GM12801 (cell line): Measurements from ENCODE around the gene TOMM7.

Experiments
- TF ChIP-seq, protein P1 (sequence below): IDR thresholded peaks from one replicate; pipeline ENCODE4 v1.5.1; 2011; ENCODE audit warnings: control low read depth; ENCODE audit not compliant: insufficient read length; ENCODE audit errors: extremely low read depth

Gene TOMM7

DNA sequence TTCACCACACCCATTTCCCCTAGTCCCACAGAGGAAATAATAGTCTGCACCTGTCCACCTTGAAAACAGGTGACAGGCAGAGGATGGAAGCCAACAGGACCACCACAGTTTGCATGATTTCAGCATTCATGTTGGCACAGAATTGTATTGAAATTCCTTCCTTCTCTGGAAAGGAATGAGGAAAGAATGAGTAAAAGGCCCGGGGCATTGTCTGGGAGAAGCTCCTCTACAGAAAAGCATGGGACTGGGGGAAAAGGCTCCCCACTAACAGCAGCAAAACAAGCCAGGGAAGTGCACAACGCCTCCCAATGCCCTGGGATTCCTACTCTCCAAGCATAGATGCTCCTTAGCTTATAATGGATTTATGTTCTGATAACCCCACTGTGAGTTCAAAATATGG lies 28.5 kb upstream of the TOMM7 start:
- TF ChIP-seq, protein P1, sequence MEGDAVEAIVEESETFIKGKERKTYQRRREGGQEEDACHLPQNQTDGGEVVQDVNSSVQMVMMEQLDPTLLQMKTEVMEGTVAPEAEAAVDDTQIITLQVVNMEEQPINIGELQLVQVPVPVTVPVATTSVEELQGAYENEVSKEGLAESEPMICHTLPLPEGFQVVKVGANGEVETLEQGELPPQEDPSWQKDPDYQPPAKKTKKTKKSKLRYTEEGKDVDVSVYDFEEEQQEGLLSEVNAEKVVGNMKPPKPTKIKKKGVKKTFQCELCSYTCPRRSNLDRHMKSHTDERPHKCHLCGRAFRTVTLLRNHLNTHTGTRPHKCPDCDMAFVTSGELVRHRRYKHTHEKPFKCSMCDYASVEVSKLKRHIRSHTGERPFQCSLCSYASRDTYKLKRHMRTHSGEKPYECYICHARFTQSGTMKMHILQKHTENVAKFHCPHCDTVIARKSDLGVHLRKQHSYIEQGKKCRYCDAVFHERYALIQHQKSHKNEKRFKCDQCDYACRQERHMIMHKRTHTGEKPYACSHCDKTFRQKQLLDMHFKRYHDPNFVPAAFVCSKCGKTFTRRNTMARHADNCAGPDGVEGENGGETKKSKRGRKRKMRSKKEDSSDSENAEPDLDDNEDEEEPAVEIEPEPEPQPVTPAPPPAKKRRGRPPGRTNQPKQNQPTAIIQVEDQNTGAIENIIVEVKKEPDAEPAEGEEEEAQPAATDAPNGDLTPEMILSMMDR, result no peak

DNA sequence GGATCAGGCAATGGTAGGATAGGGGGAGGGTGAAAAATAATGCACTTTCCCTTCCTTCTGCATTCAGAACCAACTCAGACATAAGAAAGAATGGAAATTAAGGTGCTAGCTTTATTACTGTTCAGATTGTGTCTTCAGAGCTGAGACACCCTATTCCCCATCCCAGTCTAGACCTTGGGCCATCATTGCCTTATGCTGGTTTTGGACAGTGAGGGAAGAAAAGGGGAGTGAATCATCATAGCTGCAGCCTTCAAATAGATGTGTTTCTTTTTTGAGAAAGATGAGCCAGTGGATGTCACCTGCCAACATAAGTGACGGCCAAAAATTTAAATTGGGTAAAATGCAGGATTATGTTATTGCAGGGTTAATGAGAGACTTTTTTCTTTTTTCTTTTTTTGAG lies 27.0 kb upstream of the TOMM7 start:
- TF ChIP-seq, protein P1, result no peak

DNA sequence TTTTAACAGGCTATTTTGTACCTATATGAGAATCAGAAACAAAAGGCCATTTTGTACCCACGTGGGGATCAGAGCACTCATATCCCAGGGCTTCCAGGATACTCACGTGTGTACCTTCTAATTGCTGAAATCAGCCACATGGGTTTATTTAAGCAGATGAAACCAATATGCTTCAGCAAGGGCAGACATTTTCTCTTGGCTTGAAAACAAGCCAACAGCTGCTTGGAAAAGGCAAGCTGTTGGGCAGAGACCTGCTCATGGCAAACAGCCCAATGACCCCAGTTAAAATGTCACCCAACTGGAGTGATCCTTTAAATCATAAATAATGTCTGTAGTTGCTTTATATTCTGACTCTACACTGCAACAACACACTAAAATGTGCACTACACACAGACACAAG lies 26.5 kb upstream of the TOMM7 start:
- TF ChIP-seq, protein P1, result no peak

DNA sequence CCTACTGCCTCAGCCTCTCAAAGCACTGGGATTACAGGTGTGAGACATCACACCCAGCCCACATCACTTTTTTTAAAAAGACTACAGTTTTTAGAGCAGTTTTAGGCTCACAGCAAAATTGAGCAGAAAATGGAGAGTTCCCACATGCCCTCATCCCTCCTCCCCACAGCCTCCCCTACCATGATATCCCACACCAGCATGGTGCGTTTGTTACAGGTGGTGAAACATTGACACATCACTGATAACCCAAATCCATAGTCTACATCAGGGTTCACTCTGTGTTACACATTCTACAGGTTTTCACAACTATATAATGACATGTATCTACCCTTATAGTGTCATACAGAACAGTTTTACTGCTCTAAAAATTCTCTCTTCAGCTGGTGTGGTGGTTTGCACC lies 24.3 kb upstream of the TOMM7 start:
- TF ChIP-seq, protein P1, result no peak

DNA sequence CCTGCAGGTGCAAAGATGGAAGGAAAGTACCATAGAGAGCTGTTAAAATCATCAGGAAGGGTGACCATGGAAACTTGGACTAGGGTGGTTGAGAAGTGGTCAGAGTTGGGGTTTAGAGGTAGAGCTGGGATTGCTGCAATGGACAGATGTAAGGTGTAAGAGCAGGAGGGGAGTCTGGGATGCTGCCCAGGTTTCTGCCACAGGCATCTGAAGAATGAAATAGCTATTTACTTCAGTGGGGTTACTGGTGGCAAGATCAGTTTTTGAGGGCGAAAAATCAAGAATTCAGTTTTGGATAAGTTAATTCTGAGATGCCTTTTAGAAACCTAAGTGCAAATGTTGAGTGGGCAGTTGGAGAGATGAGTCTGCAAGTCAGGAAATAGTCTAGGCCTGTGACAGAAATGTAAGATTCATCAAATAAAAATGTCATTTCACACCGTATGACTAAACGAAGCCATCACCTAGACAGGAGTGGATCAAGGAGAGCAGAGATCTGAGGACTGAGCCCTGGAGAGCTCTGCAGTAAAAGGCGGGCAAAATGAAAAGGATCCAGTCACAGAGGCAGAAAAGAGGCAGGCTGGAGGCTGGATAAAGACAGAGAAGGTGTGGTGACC lies 22.7 kb upstream of the TOMM7 start:
- TF ChIP-seq, protein P1, result no peak

DNA sequence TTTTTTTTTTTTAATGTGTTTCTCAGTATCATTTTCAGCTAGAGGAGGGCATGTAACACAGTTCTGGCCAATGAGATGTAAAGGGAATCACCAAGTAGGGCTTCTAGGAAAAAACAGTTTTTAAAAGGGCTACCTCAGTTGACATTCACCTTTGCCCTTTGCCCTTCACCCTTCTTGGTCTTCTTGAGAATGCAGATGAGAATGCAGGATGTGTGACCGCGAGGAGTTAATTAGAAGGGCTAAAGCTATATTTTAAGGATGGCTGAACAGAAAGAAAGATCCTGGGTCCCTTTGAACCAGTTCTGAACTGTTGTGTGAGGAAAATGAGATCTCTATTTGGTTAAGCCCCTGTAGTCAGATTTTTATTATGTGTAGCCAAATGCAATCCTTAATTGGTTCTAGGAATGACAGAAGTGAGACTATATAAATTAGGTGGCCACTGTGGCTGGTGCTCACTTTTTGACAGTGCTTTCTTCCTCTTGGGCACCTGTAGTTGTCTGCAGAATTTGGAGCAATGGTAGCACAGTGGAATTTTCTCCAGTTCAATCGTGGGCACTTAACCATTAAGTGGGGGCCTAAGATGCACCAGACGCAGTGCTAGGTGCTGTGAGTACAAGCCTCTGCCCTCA lies 21.1 kb upstream of the TOMM7 start:
- TF ChIP-seq, protein P1, result no peak

DNA sequence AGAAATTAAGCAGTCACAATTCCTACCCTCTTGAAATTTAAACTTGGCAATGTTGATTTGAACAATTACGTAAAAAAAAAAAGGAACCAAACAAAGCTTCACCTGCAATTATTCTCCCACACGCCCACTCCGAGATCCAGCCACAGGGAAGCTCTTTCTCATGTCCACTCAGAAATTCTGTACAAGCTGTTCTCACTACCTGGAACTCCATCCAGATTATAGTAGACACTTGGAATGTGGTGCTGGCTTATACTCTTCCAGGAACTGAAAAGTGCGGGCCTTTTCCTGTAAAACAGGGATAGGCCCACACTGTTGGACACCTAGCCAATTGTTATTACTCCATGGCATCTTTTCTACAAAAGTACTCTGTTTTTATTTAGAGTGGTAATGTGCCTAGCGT lies 20.3 kb upstream of the TOMM7 start:
- TF ChIP-seq, protein P1, result no peak
